BLaER1 treated with 17β-estradiol and CSF1 and Interleukin-3, amounts not matched to agents 10 nM and 100 nM (cell line): ENCODE data around the gene IDH3A.
A peak's percentile ranks its signal among the peaks of the same experiment; 100 is the strongest.

ENCODE experiments used
- H3K27ac ChIP-seq, 11 experiments: shearing (Covaris generic); formaldehyde crosslinking; 2 replicates each; pipeline ENCODE4 v1.8.1; 2022
- H3K27me3 ChIP-seq, 11 experiments: shearing (Covaris generic); formaldehyde crosslinking; 2 replicates each; pipeline ENCODE4 v1.8.1; 2022
- H3K36me3 ChIP-seq, 11 experiments: shearing (Covaris generic); formaldehyde crosslinking; 2 replicates each; pipeline ENCODE4 v1.8.1; 2022
- H3K4me1 ChIP-seq, 10 experiments: shearing (Covaris generic); formaldehyde crosslinking; 2 replicates each; pipeline ENCODE4 v1.8.1; 2022
- H3K4me2 ChIP-seq, 11 experiments: shearing (Covaris generic); formaldehyde crosslinking; 2 replicates each; pipeline ENCODE4 v1.8.1; 2022
- H3K4me3 ChIP-seq, 10 experiments: shearing (Covaris generic); formaldehyde crosslinking; 2 replicates each; pipeline ENCODE4 v1.8.1; 2022
- H3K9ac ChIP-seq, 11 experiments: shearing (Covaris generic); formaldehyde crosslinking; 2 replicates each; pipeline ENCODE4 v1.8.1; 2022
- H3K9me3 ChIP-seq, 11 experiments: shearing (Covaris generic); formaldehyde crosslinking; replicated peaks in 1 of 11; 2 replicates each; pipeline ENCODE4 v1.8.1; 2022
- H4K20me1 ChIP-seq, 11 experiments: shearing (Covaris generic); formaldehyde crosslinking; 2 replicates each; pipeline ENCODE4 v1.8.1; 2022
- Cebpa-rat ChIP-seq, 11 experiments: shearing (Covaris generic); IDR thresholded peaks; 2 replicates each; pipeline ENCODE4 v1.8.1; 2022

IDH3A gene

DNA sequence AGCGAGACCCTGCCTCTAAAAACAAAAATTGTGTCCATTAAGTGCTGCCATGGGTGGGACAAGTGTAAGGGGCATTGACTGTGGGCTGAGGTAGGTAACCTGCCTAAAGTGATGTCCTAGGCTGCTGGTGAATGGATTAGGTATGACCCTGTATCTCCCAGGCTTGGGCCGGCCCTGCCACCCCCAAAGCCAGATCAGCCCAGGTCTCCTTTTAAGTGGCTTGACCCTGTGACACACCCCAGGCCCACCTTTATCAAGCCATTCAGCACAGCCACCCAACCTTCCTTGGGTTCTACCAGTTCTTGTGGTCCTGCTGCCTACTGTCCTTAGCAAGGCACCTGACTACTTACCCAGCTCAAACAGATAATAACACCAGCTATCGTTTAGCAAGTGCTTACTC, 36.6 kb upstream of the IDH3A start:
- H3K36me3 ChIP-seq, result no peaks in the 10 kb centered on the region
- no peak overlapping the region for H3K4me3 ChIP-seq
- no peaks in the 10 kb centered on the region for H3K9me3 ChIP-seq
- H3K4me2 ChIP-seq, result no peak overlapping the region
- H3K27ac ChIP-seq, result no peak overlapping the region
- H4K20me1 ChIP-seq, result peaks cover 0 to 8% (median 0%) of the 10 kb centered on the region in 11 experiments; a peak in 1 of 22 replicates
- no peak overlapping the region; a peak in 1 of 22 replicates for H3K9ac ChIP-seq
- H3K4me1 ChIP-seq, result peaks cover 0 to 17% (median 8%) of the 10 kb centered on the region in 10 experiments; a peak in 11 of 20 replicates
- no peak for TF ChIP-seq Cebpa-rat (IDR thresholded peaks at IDR 0.05)
- no peaks in the 10 kb centered on the region for H3K27me3 ChIP-seq

DNA sequence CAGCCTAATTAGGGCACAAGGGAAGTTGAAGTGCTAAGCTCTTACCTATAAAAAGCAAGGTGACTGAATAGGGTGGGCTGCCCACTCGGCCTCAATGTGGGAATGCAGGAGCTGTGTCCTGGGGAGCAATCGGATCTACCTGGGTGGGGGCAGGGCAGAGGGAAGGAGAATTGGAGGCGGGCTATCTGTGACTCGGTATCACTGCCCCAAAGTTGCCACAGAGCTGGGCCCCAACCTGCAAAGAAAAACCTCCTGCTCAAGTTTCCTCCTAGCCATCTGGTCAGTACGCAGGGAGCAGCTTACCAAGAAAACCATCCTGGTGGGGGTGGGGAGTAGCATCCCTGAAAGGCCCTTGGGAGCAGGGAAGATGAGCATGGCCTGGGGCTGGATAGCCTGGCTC, 28.6 kb upstream of the IDH3A start:
- TF ChIP-seq Cebpa-rat (IDR thresholded peaks at IDR 0.05), result no peak
- Histone ChIP-seq H3K27me3 (no peaks in the 10 kb centered on the region), H3K36me3 (no peaks in the 10 kb centered on the region), H3K9me3 (no peaks in the 10 kb centered on the region), H3K4me3 (no peak overlapping the region), H4K20me1 (no peaks in the 10 kb centered on the region; a peak in 1 of 22 replicates), H3K27ac (no peak overlapping the region), H3K4me2 (no peak overlapping the region), H3K4me1 (0 out of 20 replicates have a peak, but pooled peaks cover 0 to 1% (median 0%) of the 10 kb centered on the region in 10 experiments), H3K9ac (no peak overlapping the region)

DNA sequence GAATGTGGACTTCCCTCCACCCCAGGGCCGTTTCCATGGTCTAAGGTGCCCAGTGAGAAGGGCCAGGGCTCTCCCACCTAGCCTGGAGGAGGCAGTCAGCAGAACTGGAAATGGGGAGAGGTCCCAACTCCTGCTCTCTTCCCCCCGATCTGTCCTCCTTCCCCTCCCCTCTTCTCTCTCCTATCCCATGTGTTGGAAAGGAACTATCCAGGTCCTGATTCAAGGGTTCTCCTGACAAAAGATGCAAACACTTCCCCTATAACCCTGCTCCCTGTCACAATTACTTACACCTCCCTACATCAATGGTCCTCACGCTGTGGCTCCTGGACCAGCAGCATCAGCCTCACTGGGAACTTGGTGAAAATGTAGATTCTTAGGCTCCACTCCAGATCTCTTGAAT, 23.9 kb upstream of the IDH3A start:
- no peaks in the 10 kb centered on the region for H3K27me3 ChIP-seq
- H3K27ac ChIP-seq, result no peak overlapping the region
- H3K4me1 ChIP-seq, result peaks cover 0 to 10% (median 7%) of the 10 kb centered on the region in 10 experiments; a peak in 6 of 20 replicates
- H3K9me3 ChIP-seq, result no peaks in the 10 kb centered on the region
- H3K4me3 ChIP-seq, result no peak overlapping the region
- H4K20me1 ChIP-seq, result peaks cover 0 to 12% (median 0%) of the 10 kb centered on the region in 11 experiments; a peak in 2 of 22 replicates
- no peak for TF ChIP-seq Cebpa-rat (IDR thresholded peaks at IDR 0.05)
- no peak overlapping the region for H3K4me2 ChIP-seq
- no peak overlapping the region for H3K9ac ChIP-seq
- H3K36me3 ChIP-seq, result no peaks in the 10 kb centered on the region

DNA sequence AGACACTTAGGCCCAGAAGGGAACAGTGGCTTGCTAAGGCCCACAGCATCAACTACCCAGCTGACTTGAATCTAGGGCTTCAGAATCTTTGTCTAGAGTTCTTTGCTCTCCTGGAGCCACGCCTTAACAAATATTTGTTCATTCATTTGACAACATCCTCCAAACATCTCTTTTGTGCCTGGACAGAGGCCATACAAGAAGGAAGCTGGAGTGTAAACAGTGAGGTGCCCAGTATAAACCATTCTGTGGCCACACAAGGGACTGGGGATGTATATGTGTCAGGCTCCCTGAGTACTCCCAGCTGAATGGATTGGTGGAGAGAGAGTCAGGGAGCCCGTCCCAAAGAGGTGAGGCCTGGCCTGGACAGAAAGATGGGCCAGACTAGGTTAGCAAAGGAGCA, 21.3 kb upstream of the IDH3A start:
- Histone ChIP-seq H3K27me3 (peaks cover 0 to 3% (median 0%) of the 10 kb centered on the region in 11 experiments; a peak in 2 of 22 replicates), H3K4me1 (peaks cover 11 to 24% (median 20%) of the 10 kb centered on the region in 10 experiments), H3K9ac (no peak overlapping the region), H3K36me3 (no peaks in the 10 kb centered on the region), H4K20me1 (peaks cover 0 to 16% (median 0%) of the 10 kb centered on the region in 11 experiments; a peak in 2 of 22 replicates), H3K27ac (no peak overlapping the region), H3K4me3 (no peak overlapping the region), H3K9me3 (no peaks in the 10 kb centered on the region), H3K4me2 (no peak overlapping the region)
- no peak for TF ChIP-seq Cebpa-rat (IDR thresholded peaks at IDR 0.05)

DNA sequence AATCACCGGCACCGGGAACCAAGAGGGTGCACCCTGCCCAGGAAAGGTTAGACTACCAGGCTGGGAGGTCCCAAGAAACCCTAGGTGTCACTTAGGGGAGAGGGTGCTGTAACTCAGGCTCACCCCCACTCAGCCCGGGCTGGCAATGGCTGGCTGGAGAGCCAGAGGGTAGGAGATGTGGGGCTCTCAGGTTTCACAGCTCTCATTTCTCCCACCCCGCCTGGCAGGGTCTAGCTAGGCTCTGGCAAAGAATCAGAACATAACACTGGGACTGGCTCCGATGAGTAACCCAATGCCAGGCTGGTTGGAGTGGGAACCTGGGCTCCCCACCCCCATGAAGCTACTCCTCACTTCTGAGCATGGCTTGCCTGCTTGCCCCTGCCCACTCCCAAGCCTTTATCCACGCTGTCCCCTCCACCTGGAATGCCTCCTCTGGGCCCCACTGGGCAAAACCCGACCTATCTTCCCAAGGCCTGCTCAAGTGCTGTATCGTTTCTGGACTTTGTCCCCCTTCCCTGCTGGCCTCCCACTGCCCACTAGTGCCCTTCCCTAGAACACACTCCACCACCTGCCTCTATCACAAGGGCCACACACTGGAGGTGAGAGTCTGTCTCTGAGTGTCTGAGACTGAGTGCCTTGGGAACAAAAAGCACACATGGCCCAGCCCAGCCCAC, 19.9 kb upstream of the IDH3A start:
- H3K27ac ChIP-seq, result no peak overlapping the region; a peak in 1 of 22 replicates
- H3K9me3 ChIP-seq, result no peaks in the 10 kb centered on the region
- H3K9ac ChIP-seq, result 0 out of 22 replicates have a peak overlapping the region, but pooled peaks of 1 of the 11 experiments have one; percentile 2
- H3K27me3 ChIP-seq, result peaks cover 0 to 3% (median 0%) of the 10 kb centered on the region in 11 experiments; a peak in 2 of 22 replicates
- no peaks in the 10 kb centered on the region for H3K36me3 ChIP-seq
- peaks cover 16 to 35% (median 29%) of the 10 kb centered on the region in 10 experiments for H3K4me1 ChIP-seq
- H3K4me2 ChIP-seq, result peak overlapping the region in 1 of 11 experiments; percentile 21; a peak in 1 of 22 replicates
- no peak overlapping the region for H3K4me3 ChIP-seq
- peaks cover 0 to 16% (median 0%) of the 10 kb centered on the region in 11 experiments; a peak in 2 of 22 replicates for H4K20me1 ChIP-seq
- TF ChIP-seq Cebpa-rat (IDR thresholded peaks at IDR 0.05), result no peak

DNA sequence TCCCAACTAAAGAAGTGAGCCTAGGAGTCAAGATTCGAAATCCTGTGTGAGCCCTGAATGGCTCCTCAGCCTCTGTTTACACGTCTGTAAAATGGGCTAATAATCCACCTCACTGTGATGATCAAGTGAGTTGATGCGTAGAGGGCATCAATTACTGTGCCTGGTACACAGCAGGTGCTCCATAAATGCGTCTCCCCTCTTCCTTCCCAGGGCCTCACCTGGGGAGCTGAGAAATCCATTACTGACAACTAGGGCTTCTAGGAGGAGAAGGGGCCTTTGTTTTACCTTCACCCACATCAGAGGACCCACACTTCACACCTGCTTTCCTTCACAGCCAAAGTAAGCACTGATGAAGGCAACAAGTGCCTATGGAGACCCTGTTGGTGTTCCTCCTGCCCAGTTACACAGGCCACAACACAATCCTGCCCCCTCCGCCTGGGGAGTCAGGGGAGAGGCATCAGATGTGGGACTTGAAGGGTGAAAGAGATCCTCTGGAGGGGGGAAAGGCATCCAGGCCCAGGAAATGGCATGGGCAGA, 19.3 kb upstream of the IDH3A start:
- Histone ChIP-seq H3K9ac (no peak overlapping the region), H3K4me2 (no peak overlapping the region), H3K9me3 (no peaks in the 10 kb centered on the region), H4K20me1 (peaks cover 0 to 16% (median 0%) of the 10 kb centered on the region in 11 experiments; a peak in 1 of 22 replicates), H3K36me3 (no peaks in the 10 kb centered on the region), H3K27ac (no peak overlapping the region), H3K4me1 (peaks cover 16 to 38% (median 29%) of the 10 kb centered on the region in 10 experiments), H3K27me3 (peaks cover 0 to 3% (median 0%) of the 10 kb centered on the region in 11 experiments; a peak in 2 of 22 replicates), H3K4me3 (no peak overlapping the region)
- TF ChIP-seq Cebpa-rat (IDR thresholded peaks at IDR 0.05), result no peak

DNA sequence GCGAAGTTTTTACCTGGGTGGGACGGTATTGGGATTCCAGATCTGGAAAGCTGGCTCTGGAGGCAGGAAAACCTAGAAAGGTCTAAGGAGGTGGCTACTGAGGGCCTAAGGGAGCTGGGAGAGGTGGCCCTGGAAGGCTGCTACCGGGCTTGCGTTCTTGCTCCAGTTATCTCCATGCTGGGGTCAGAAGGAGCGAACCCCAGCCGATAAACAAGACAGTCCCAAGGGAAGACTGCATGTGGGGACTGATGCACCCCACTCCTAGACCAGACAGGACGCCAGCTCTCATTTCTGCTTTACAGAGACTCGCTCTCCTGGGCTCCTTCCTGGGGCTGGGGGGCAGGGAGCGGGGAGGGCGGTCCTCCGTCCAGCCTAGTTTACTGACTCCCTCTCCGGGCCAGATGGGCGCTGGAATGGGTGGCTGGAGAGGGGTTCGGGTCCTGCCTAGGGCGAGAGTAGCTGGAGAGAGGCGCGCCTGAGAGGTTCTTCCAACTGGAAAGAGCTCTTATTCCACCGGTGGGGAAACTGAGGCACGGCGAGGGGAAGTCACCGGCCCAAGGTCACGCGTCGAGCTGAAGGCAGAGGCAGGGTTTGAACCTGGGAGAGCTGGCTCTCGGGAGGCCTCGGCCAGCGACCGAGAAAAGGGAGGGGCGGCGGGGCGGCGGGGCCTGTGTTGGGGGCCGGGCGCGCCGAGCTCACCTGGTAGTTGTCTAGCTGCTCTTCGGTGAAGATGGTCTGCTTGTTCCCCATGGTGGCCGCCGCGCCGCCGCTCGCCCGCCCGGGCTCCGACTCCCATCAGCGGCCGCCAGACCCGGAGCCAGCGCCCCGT, 18.5 kb upstream of the IDH3A start:
- H3K4me1 ChIP-seq, result peaks cover 16 to 38% (median 29%) of the 10 kb centered on the region in 10 experiments
- H3K27ac ChIP-seq, result peak overlapping the region in 8 of 11 experiments; percentile 78 to 87 (median 86); a peak in 14 of 22 replicates
- no peaks in the 10 kb centered on the region for H3K36me3 ChIP-seq
- TF ChIP-seq Cebpa-rat (IDR thresholded peaks at IDR 0.05), result no peak
- peaks cover 0 to 3% (median 0%) of the 10 kb centered on the region in 11 experiments; a peak in 2 of 22 replicates for H3K27me3 ChIP-seq
- H3K9ac ChIP-seq, result peak overlapping the region; percentile 80 to 91 (median 87)
- peak overlapping the region; percentile 64 to 85 (median 74) for H3K4me3 ChIP-seq
- H4K20me1 ChIP-seq, result peaks cover 0 to 16% (median 0%) of the 10 kb centered on the region in 11 experiments; a peak in 1 of 22 replicates
- no peaks in the 10 kb centered on the region for H3K9me3 ChIP-seq
- peak overlapping the region; percentile 79 to 100 (median 98) for H3K4me2 ChIP-seq

DNA sequence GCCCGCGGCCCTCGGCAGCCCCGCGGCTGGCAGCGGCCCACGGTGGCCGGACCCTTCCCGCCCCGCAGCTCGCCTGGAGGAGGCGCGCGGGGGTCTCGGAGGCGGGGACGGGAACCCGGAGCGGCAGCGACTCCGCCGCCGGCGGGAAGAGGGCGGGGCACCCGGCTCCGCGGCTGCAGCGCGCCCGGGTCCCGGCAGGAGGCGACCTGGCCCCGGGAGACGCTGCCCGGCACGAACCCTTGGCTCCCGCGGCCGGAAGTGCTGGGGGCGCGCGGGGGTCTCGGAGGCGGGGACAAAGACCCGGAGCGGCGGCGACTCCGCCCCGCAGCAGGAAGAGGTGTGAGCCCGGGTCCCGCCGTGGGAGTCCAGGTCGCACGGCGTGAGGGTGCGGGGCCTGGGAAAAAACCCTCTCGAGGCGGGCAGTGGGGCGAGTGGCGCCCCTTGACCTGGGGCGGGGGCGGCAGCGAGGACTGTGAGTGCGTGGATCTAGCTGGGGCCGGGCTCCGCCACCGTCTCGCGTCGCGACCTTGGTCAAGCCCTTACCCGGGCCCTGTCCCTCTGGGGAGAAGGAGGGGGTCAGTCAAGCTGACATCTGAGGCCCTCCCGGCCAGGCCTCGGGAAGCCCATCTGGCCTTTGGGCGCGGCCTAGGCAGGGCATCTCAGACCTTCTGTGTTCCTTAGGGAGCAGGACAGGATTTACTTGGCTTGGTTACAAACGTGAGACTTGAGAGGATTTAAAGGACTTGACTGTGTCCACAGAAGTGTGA, 17.7 kb upstream of the IDH3A start, which contains the start of gene CIB2:
TSS of gene CIB2 (minus strand) at position 151 of the 767 bp plus-strand sequence. CDS start 230 bp downstream, outside the sequence.
- Histone ChIP-seq H3K27ac (peak within 1 kb of the TSS; percentile 77 to 87 (median 86)), H3K9me3 (no peaks in the 10 kb centered on the region), H3K4me3 (peak within 1 kb of the TSS; percentile 64 to 85 (median 74)), H3K4me2 (peak within 1 kb of the TSS; percentile 79 to 100 (median 98)), H4K20me1 (peaks cover 0 to 16% (median 0%) of the 10 kb centered on the region in 11 experiments; a peak in 1 of 22 replicates), H3K4me1 (peaks cover 16 to 38% (median 29%) of the 10 kb centered on the region in 10 experiments), H3K27me3 (peaks cover 0 to 3% (median 0%) of the 10 kb centered on the region in 11 experiments; a peak in 2 of 22 replicates), H3K9ac (peak within 1 kb of the TSS; percentile 80 to 91 (median 87)), H3K36me3 (no peaks in the 10 kb centered on the region)
- TF ChIP-seq Cebpa-rat (IDR thresholded peaks at IDR 0.05), result no peak
